ENCODE measurements around the gene RTL9. TPM values are rescaled to one million over a fixed set of nuclear protein-coding genes. Genes with fewer than 3 reads are reported as not detected.

Gene RTL9
- total and polyA plus RNA-seq, 2 donors (not counting 3 experiments of a cell fraction or from before 2014, with no cell fraction given) = not detected

DNA sequence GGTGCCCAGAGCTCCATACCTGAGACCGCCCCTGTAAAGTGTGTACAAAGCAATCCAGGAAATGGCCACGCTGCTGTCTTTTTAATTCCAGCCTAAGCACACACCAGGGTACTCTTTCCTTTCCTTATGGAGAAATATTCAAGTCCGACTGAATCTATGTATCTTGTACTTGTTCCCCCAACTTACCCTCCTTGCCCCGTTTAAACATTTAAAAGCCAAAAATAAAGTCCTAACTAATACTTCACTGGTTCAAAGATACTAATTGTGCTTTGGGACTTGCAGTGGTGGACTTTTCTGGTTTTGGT, 40.0 kb upstream of the RTL9 start:
- Histone ChIP-seq H3K79me2 (ENCODE audit: control insufficient read depth, insufficient read depth, low read length) (peaks cover 24% of the 10 kb centered on the region), H3K4me3 (replicated peaks in 1 of 3; ENCODE audit: insufficient read depth in 1 of 3, low read depth in 1 of 3, low read length in 3 of 3) (peak overlapping the region; percentile 63 to 89 (median 79)), H2AFZ (ENCODE audit: low read depth, low read length) (peak overlapping the region; percentile 95), H3K36me3 (ENCODE audit: control insufficient read depth in 2 of 2, extremely low read depth in 1 of 2, insufficient read depth in 2 of 2, low read length in 2 of 2) (no peaks in the 10 kb centered on the region), H3K9ac (replicated peaks; ENCODE audit: extremely low read depth, insufficient read depth, low read length) (peak overlapping the region; percentile 86), H4K20me1 (replicated peaks; ENCODE audit: control insufficient read depth, extremely low read depth, insufficient read depth, low read length) (no peaks in the 10 kb centered on the region), H3K4me1 (ENCODE audit: control insufficient read depth, extremely low read depth, insufficient read depth, low read length) (peaks cover 9% of the 10 kb centered on the region), H3K4me2 (ENCODE audit: insufficient read depth, low read length) (peak overlapping the region; percentile 90), H3K9me1 (replicated peaks; ENCODE audit: control insufficient read depth, extremely low read depth, insufficient read depth, low read length) (no peaks in the 10 kb centered on the region), H3K9me3 (replicated peaks; ENCODE audit: control insufficient read depth, insufficient read depth, low read length) (no peaks in the 10 kb centered on the region), H3K27me3 (ENCODE audit: control insufficient read depth in 2 of 2, insufficient read depth in 2 of 2, low read length in 2 of 2) (no peaks in the 10 kb centered on the region), H3K27ac (ENCODE audit: insufficient read depth, low read depth, low read length) (peak overlapping the region; percentile 45)
- ChIA-PET CTCF (interaction anchor here (0.8 to 2.6 kb wide), 5 partner anchors 40 to 172 kb away, joined by 3 to 10 read pairs (median 4); no protein-coding TSS in a partner anchor), POLR2A (no interaction called here)
- FAIRE-seq (peak; percentile 21), DNase-seq (ENCODE audit: low read depth, low spot score) (peak; percentile 14)
- TF ChIP-seq JUN (IDR thresholded peaks at IDR 0.05; ENCODE audit: borderline replicate concordance, insufficient read depth, insufficient read length, low read depth) (no peak), POLR2A (IDR thresholded peaks at IDR 0.05; ENCODE audit: low read depth, low read length) (no peak), EZH2 (IDR thresholded peaks at IDR 0.05; ENCODE audit: borderline replicate concordance, low read depth, low read length, severe bottlenecking) (no peak), MYC (IDR thresholded peaks at IDR 0.05; ENCODE audit: low read depth, low read length) (no peak)
- TF ChIP-seq, protein P1, sequence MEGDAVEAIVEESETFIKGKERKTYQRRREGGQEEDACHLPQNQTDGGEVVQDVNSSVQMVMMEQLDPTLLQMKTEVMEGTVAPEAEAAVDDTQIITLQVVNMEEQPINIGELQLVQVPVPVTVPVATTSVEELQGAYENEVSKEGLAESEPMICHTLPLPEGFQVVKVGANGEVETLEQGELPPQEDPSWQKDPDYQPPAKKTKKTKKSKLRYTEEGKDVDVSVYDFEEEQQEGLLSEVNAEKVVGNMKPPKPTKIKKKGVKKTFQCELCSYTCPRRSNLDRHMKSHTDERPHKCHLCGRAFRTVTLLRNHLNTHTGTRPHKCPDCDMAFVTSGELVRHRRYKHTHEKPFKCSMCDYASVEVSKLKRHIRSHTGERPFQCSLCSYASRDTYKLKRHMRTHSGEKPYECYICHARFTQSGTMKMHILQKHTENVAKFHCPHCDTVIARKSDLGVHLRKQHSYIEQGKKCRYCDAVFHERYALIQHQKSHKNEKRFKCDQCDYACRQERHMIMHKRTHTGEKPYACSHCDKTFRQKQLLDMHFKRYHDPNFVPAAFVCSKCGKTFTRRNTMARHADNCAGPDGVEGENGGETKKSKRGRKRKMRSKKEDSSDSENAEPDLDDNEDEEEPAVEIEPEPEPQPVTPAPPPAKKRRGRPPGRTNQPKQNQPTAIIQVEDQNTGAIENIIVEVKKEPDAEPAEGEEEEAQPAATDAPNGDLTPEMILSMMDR (IDR thresholded peaks at IDR 0.05; ENCODE audit: extremely low read depth in 1 of 2, insufficient read depth in 1 of 2, low read depth in 1 of 2, low read length in 2 of 2) = no peak
- TF ChIP-seq, protein P2, sequence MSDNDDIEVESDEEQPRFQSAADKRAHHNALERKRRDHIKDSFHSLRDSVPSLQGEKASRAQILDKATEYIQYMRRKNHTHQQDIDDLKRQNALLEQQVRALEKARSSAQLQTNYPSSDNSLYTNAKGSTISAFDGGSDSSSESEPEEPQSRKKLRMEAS (IDR thresholded peaks at IDR 0.05; ENCODE audit: insufficient read depth, insufficient read length) = no peak
- dilution Hi-C loops (cut with MboI; ENCODE audit: extremely low pct_ligation_motif_present, low sequenced_read_pairs) = no loop called here
- intact Hi-C loops (cut with micrococcal nuclease) = loop anchor here (2.0 to 5.0 kb wide), 4 partner anchors 90 to 586 kb away; partner anchors contain the start of gene ACSL4
- BruUV-seq (replicated peaks) = no TSS peak
